GM21447 (cell line): ENCODE measurements around the gene ATP6V0A1.
"Not testable (repeated sequence)": the region's sequence is repeated elsewhere in the genome, so short reads cannot be mapped to it uniquely, and the experiment has no call there.

Experiments
- ATAC-seq: cut with Tn5 transposase; IDR thresholded peaks from one replicate; pipeline ENCODE4 v1.9.1; 2021; ENCODE audit not compliant: unreplicated experiment

ATP6V0A1 gene

DNA sequence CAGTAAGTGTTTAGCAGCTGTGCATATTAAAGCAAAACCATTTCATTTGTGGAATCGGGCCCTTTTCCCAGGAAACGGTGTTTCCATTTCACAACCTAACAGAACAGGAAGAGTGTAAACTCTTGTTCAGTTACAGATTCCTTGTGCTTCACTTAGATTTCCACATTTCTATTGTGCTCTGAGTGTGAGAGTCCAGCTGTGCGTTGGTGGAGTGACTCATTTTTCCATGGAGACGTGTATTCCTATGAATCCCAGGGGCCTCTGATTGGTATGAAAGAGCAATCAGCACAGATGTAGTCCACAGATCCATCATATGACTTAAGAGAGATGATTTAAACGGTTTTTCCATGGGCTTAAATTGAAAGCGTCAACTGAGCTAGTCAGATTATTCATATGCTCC is 22.3 kb upstream of the ATP6V0A1 start:
- no peak for ATAC-seq

DNA sequence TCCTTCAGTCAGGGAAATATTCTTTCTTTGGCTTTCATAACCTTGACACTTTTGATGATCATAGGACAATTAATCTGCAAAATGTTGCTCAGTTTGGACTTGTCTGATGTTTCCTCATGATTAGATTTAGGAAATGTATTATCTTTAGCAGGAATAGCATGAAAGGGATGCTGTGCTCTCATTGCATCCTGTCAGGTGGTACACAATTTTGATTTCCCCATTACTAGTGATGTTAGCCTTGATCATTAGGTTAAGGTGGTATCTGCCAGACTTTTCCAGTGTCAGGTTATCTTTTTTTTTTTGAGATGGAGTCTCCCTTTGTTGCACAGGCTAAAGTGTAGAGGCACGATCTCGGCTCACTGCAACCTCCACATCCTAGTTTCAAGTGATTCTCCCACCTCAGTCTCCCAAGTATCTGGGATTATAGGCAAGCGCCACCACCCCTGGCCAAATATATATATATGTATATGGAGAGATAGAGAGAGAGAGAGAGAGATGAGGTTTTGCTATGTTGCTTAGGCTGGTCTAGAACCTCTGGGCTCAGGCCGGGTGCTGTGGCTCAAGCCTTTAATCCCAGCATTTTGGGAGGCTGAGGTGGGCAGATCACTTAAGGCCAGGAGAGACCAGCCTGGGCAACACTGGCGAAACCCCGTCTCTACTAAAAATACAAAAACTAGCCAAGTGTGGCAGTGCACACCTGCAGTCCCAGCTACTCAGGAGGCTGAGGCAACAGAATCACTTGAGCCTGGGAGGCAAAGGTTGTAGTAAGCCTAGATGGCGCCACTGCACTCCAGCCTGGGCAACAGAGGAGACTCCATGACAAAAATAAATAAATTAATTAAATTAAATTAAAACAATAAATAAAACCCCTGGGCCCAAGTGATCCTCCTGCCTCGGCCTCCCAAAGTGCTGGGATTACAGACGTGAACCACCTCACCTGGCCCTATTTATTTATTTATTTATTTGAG is 19.8 kb upstream of the ATP6V0A1 start:
- ATAC-seq, result no peak

DNA sequence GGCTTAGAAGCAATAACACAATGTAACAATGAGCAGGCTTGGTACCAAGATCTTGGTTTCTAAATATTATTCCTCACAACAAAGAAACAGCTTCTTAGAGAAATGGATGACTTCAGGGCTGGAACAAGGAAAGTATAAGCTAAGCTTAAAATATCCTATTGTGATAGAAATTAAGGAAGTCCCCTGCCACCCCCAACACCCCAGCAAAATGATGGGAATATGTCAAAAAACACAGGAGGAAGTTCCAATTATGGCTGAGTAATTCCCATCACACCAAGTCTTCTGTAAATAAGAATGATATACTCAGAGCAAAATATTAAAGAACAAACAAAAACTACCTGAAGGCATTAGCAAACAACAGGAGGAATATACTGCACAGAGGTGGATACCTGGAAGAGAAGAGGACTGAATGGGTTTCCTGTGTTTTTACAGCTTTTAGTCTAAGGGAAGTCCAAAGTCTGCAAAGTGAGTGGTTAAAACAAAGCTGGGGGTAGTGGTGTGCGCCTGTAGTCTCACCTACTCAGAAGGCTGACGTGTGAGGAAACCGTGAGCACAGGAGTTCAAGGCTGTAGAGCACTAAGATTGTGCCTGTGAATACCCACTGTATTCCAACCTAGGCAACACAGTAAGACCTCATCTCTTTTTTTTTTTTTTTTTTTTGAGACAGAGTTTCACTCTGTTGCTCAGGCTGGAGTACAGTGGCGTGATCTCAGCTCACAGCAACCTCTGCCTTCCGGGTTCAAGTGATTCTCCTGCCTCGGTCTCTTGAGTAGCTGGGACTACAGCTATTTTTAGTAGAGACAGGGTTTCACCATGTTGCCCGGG is 17.1 kb upstream of the ATP6V0A1 start:
- ATAC-seq, result no peak

DNA sequence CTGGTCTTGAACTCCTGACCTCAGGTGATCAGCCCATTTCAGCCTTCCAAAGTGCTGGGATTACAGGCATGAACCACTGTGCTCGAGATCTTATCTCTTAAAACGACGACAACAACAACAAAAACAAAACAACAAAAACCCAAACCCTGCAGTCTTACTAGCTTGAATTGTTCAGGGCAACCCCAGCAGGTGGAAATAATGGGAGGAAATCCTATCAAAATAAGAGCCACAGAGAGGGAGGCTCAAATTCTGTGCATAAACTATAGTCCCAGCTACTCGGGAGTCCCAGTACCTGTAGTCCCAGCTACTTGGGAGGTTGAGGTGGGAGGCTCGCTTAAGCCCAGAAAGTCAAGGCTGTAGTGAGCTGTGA is 16.5 kb upstream of the ATP6V0A1 start:
- ATAC-seq, result no peak

DNA sequence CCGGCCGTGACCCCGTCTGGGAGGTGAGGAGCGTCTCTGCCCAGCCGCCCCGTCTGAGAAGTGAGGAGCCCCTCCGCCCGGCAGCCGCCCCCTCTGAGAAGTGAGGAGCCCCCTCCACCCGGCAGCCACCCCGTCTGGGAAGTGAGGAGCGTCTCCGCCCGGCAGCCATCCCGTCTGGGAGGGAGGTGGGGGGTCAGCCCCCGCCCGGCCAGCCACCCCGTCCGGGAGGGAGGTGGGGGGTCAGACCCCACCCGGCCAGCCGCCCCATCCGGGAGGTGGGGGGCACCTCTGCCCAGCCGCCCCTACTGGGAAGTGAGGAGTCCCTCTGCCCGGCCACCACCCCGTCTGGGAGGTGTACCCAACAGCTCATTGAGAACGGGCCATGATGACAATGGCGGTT is 9.5 kb upstream of the ATP6V0A1 start:
- ATAC-seq, result not testable (repeated sequence)

DNA sequence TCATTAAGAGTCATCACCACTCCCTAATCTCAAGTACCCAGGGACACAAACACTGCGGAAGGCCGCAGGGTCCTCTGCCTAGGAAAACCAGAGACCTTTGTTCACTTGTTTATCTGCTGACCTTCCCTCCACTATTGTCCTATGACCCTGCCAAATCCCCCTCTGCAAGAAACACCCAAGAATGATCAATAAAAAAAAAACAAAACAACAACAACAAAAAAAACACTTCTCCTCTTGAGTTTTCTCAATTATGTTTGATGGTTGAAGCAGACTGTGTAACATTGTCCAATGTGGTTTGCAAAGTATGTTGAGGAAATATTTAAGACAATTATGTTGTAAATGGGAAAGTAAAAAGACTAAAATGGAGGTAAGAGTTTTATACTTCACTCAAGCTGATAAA is 8.8 kb upstream of the ATP6V0A1 start:
- not testable (repeated sequence) for ATAC-seq

DNA sequence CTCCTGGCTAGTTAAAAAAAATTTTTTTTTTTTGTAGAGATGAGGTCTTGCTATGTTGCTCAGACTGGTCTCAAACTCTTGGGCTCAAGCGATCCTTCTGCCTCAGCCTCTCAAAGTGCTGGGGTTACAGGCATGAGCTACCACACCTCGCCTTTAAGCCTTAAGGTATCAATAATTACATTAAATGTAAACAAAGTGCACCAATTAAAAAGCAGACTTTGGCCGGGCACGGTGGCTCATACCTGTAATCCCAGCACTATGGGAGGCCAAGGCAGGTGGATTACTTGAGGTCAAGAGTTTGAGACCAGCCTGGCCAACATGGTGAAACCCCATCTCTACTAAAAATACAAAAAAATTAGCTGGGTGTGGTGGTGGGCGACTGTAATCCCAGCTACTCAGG is 7.4 kb upstream of the ATP6V0A1 start:
- not testable (repeated sequence) for ATAC-seq

DNA sequence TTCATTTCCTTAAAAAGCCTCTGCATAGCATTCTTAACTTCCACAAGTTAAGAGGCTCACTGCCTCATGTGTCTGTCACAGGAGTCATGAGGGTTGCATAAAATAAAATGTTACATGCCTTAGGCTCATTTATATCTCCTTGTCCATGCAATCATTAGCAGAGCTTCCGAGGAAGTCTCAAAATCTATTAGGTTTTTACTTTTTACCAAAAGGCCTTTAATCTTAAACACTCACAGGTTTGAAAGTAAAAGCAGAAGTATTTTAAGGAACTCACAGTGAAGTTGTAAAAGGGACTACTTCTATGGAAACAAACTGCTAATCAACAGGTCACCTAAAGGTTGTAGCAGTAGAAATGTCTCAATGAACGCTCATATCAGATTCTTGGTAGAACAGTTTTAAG is 5.2 kb upstream of the ATP6V0A1 start:
- ATAC-seq, result no peak

DNA sequence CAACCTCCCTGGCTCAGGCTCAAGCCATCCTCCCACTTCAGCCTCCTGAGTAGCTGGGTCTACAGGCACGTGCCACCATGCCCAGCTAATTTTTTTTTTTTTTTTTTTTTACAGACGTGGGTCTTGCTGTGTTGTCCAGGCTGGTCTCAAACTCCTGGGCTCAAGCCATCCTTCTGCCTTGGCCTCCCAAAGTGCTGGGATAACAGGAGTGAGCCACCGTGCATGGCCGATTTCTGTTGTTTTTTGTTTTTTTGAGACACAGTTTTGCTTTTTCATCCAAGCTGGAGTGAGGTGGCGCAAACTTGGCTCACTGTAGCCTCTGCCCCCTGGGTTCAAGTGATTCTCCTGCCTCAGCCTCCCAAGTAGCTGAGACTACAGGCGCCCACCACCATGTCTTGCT is 3.7 kb upstream of the ATP6V0A1 start:
- ATAC-seq, result not testable (repeated sequence)

DNA sequence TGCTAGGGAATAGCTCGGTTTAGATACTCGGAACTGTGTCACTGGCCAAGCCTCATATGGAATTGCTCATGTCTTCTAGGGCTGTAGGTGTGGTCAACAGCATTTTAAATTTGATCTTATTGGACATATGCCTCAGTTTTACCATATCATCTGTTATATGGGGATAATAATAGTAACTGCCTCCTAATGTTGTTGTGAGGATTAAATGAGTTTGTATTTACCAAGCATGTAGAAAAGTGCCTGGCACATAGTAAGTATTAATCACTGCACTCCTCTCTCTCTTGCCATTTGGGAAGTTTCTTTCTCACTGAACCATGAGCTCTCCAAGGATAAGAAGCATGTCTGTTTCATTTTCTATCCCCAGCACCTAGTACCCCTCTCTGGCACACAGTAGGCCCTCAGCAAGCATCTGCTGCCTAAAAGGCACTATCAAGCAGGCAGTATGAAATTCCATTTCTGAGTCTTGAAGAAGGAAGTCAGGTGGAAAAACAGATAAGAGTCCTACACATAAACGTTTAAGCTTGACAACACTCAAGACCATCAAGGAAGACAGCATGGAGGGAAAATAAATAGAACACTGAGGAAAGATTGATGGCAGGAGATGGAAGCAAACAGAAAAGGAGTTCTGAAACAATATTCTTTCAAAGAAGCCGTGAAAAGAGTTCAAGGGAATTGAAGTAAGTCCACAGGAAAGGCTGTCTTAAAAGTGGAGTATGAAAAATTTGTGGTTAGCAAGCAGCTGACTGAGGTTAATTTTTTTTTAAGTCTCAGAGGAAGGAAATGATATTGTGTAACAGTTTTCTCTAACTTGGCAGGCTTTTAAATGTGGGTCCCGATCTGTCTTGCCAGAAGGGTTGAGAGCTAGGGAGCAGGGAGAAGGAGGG is 2.2 kb upstream of the ATP6V0A1 start:
- ATAC-seq, result peak; percentile 32

DNA sequence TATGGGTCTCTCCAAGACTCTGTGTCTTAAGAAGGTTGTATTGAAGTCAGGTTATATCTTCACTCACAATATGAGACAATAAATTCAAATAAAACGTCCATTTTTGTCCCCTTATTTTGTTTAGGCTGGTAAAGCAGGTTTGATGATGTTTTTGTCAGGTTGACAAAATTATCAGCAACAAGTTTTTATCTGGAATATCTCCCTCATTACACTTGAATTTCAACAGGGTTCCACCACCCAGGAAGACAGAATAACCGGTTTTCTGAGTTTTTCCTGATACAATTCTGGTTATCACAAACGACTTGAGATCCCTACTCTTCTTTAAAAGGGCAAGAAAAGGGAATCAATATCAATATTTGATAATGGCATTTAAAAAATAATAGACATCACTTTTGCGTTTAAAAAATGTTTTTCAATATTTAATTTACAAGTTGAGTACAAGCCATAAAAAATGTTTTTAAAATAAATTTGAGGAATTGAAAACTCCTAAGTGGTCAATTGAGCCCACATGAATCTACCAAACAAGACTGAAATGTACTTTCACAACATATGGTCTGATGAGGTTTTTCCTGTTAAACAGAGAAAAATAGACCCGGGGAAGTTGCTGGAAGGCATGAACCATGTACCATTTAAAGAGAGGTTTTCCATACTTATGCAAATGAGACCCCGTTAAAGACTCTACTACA is 1.4 kb upstream of the ATP6V0A1 start:
- no peak for ATAC-seq

DNA sequence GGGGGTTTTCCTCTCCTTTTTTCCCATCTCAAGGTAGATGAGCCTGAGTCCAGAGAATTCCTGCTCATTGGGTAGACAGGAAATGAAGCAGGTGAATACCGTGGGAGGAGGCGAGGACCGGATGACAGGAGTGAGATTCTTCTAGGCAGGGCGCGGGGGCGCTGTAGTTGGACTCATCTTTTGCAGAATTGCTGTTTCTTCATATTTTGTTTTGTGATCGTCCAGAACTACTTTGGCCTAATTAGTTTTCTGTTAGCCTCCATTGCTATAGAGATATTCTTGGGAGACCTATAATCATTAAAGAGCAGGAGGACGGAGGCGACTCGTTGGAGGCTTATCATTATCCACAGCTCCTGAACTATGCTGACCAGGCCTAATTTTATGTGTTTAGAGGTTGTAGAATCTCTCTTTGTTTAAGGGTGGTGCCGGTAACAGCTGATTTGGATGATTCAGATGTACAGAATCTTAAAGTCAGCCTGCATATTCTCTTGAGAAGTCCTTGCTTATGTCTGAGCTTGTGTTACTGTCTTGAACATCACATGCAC is 650 bp downstream of the ATP6V0A1 start:
- ATAC-seq, result no peak

DNA sequence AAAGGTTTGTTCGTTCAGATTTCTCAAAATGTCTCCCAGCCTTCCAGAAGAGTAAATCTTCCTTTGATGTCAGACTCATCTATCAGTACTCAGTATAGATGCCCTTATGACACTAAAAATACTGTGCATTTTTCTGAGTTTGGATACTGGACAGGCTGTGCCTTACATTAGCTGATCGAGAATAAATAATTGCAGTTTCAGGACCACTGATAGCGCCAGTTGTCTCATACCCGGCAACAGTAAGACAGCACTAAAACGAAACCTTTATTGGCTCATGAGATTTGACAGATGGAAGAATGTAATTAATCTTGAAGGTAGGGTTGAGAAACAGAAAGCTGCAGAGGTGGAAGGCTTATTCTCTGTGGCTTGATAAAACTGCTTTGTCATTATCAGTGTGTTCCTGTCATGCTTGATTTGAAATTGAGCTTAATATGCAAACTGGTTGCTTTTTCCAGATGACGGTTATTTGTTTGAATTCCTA is 1.2 kb downstream of the ATP6V0A1 start:
- no peak for ATAC-seq

DNA sequence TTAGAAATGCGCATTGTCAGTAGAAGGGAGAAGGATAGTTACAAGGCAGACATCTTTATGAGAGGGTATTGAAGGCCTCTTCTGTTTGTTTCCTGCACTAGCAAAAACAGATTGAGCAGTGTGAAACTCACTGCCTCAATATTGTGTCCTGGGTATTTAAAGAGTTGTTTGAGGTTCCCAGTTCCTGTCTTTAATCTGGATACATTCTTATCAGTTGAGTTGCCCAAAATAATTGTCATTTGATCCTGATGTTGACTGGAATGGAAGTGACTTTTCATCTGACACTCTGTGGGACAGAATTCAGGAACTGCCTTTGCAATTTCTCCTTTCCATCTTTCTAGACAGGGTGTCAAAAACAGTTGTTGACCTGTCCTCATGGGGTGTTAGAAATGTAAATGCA is 1.7 kb downstream of the ATP6V0A1 start:
- ATAC-seq, result no peak

DNA sequence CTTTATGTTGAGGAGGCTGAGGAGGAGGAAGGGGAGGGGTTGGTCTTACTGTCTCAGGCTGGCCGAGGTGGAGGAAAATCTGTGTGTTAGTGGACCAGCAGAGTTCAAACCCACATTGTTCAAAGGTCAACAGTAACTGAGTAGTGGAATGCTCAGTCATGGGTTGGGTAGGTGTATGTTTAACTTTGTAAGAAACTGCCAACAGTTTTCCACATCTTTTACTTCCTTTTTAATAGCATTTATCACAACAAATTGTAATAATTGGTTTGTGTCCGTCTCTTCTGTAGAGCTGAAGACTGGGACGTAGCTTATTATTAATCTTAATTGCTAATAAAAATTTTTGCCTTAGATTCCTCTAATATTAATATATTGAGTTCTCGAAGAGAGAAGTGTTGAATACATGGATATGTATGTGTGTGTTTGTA is 5.3 kb downstream of the ATP6V0A1 start:
- ATAC-seq, result no peak

DNA sequence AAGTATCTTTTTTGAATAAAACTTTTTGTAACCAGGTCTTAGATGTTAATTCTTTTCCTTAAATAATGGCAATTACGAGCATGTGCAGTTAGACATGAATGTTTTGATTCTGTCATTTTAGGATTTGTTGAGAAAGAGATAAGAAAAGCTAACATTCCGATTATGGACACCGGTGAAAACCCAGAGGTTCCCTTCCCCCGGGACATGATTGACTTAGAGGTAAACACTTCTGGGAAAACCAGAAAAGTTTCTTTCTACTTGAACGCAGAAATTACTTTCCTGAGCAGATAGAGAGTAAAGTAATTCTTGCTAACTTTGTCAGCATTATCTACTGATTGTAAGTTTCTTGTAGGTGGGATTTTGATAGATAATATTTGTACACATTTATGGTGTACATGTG is 9.2 kb downstream of the ATP6V0A1 start:
- ATAC-seq, result no peak

DNA sequence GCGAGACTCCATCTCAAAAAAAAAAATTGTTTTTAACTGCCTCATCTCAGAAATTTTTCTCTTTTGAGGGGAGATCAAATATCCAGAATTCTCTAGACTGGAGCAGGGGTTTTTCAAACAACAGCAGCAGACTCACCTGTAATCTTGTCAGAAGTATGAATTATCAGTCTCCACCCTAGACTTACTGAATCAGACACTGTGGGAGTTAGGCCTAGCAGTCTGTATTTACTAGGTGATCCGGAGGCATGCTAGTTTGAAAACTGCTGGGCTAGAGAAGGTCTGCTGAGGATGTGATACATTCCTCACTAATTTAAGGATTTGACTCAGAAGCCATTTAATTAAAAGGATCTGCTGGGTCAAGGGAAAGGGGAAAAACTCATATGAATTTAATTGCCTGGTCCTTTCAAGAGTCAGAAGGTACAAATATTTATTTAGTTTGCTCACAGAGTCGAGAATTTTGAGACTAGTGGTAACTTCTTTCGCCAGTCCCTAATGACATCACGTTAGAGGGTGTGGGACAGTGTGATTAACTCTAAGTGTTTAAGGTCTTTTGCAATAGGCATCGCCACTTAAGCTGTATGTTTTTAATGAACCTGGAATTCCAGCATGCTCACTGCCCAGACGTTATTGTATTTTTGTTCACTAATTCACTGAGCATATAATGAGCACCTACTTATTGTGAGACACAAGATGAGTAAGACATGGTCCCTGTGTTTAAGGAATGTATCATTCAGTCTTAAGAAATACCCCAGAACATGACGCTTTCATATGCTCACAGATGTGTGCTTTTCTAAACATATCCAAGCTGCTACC is 14.2 kb downstream of the ATP6V0A1 start:
- no peak for ATAC-seq

DNA sequence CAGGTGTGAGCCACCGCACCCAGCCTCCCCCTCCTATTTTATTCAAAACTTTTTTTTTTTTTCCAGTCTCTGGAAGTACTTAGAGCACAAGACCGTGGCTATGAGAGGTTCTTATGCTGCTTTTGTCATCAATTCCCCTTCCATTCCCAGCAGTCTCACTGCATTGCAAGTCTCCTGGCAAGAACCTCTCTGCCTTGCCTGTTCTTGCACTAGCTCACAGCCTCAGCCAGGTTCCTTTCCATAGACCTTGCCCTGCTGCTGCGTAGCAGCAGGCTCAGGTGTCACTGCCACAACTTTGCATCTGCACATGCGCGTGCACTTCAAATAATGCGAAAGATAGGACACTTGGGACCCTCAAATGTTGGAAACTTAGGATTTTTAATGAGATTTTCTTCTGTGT is 15.6 kb downstream of the ATP6V0A1 start:
- ATAC-seq, result no peak

DNA sequence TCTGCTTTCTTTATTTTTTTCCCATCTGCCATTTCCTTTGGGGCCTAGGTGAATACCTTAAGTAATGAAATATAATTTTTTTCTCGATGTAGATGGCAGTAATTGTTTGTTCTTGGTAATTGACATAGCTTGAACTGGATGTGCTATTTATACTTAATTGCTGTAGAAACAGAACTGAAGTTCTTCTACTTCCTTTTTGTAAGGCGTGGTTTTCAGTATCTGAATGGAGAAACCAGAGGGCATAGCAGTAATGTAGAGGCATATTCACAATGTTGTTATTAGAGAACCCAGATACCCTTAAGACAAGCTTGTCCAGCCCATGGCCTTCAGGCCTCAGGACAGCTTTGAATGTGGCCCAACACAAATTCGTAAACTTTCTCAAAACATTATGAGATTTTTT is 16.4 kb downstream of the ATP6V0A1 start:
- ATAC-seq, result no peak
